GM10847 (cell line): Measurements from ENCODE around the gene AKR1B15.

Experiments used
- POLR2A ChIP-seq: IDR thresholded peaks from 2 replicates; pipeline ENCODE4 v1.6.1; 2011; ENCODE audit not compliant: insufficient read length; ENCODE audit errors: extremely low read depth

The AKR1B15 gene

DNA sequence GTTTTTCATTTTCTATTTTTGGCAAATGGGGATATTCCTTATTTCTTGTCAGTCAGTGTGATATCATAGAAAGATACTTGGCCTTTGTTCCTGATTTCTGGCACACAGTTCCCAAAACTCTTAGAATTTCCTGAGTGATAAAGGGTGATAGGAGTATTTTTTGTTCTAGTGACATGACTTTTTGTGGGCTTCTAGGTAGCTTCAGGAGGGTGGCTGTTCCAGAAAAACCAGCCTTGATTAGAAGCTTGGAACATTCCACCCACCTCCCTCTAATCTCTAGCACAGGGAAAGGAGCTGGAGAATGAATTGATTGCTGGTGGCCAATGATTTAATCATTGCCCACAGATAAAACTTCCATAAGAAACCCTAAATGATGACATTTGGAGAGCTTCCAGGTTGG lies 80.5 kb downstream of the AKR1B15 start:
- TF ChIP-seq POLR2A = no peak
